ENCODE measurements around the gene SIGLEC7. TPM values are rescaled to one million over a fixed set of nuclear protein-coding genes. Genes with fewer than 3 reads are reported as not detected.

The SIGLEC7 gene
- polyA plus RNA-seq, 3 donors, result 0.22 to 0.65 (median 0.27) TPM

DNA sequence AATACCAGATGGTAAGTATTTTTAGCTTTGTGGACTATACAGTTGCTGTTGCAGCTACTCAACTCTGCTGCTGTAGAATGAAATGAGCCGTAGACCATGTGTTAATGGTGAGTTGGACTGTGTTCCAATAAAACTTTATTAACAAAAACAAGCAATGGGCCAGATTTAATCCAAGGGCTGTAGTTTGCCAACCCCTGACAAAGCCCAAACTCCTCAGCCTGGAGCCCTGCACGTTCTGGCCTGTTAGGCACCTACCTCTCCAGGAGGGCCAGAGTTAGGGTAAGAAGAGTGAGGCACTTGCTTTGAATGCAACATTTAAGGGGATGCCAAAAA is 46.1 kb downstream of the SIGLEC7 start:
- no peak for DNase-seq (ENCODE audit: extremely low read depth in 1 of 11, low read depth in 9 of 11, low spot score in 4 of 11)

DNA sequence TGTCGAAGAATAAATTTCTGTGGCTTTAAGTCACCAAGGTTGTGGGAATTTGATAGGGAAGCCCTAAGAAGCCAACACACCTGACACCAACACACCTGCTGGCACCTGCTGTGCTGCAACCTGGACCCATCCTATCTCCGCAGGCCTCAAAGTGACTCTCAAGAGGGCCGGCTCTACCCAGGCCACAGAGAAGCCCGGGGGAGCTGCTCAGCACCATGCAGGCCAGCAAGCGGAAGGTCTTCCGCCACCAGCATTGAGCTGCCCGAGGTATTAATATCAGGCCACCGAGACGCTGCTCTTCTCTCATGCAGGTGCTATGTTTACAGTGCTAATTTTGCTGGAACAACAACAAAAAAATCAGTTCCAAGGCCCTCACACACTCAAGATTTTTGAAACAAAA is 50.6 kb downstream of the SIGLEC7 start:
- DNase-seq (ENCODE audit: extremely low read depth in 1 of 11, low read depth in 9 of 11, low spot score in 4 of 11), result no peak

DNA sequence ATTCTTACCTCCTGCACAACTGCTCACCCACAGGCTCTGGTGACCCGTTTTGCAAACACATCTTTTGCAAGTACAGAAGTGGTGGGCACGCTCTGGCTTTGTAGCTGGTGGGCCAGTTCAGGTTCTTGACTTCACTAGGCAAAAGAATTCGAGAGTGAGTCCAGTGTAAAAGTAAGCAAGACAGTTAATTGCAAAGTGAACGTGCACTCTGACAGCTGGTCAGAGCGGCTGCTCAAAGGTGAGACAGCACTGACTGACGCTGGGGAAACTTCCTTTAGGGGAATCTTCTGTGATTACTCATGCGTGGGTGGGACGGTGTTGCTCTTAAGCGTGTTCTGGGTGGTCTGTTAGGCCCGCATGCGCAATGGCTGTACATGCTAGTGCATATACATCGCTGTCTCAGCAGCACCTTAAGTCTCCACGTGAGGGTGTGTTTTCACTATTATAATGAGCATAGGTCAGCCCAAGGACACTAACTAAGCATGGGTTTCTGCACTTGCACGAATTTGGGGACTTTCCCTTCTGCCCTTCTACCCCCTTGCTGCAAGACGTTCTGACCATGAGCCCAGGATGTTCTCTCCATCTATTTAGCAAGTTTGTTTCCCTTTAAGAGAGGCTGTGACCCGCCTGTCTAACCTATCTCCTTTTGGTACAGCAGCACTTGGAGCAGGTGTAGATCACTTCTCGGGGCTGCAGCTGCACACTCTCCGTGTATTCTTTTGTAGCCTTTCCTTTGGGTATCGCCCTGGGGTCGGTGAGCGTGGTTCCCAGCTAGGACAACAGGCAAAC is 52.6 kb downstream of the SIGLEC7 start:
- no peak for DNase-seq (ENCODE audit: extremely low read depth in 1 of 11, low read depth in 9 of 11, low spot score in 4 of 11)

DNA sequence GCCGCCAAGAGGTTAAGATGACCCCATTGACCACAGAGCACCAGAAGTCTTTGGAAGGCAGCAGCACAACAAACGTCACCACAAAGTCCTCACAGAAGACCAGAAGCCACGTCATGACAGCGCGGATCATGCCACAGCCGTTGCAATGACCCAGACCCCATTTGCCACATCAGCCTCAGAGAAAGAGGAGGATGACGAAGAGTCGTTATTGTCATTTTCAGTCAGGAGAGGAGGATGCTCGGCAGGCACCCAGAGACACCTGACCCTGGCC is 53.1 kb downstream of the SIGLEC7 start:
- no peak for DNase-seq (ENCODE audit: extremely low read depth in 1 of 11, low read depth in 9 of 11, low spot score in 4 of 11)

DNA sequence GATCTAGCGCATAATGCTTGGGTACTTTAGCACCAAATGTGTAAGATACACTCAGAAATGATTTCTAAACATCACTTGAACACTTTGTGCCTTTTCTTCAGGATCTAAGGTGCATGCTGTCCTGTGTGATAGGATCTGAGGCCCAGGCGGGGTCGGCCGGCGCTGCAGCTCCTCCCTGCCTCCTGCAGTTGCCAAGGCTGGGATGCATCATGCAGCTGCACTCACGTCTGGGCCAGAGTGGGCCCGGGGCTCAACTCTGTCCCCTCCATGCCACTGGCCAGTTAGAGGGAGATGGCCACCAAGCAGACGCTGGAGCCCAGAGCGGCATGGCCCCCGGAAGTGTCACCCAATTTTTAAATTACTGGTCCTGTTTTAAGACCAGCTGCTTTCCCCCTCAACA is 53.5 kb downstream of the SIGLEC7 start:
- DNase-seq (ENCODE audit: extremely low read depth in 1 of 11, low read depth in 9 of 11, low spot score in 4 of 11), result no peak

DNA sequence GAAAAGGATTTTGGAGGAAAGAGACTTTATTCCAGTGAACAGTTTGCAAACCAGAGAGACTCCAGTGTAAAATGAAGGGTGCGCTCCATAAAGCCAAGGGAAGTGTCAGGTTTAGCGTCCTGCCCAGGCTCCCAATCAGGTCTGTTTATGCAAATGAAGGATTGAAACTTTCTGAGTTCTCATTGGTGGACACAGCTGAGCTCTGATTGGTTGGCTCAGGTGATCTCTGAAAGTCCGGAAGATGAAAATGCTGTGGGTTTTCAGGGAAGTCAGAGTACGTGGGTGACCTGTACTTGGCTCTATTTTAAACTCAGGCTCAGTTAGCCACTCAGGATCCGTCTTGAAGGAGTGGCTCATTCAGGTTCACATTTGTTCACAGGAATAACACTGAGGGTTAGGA is 54.1 kb downstream of the SIGLEC7 start:
- no peak for DNase-seq (ENCODE audit: extremely low read depth in 1 of 11, low read depth in 9 of 11, low spot score in 4 of 11)

DNA sequence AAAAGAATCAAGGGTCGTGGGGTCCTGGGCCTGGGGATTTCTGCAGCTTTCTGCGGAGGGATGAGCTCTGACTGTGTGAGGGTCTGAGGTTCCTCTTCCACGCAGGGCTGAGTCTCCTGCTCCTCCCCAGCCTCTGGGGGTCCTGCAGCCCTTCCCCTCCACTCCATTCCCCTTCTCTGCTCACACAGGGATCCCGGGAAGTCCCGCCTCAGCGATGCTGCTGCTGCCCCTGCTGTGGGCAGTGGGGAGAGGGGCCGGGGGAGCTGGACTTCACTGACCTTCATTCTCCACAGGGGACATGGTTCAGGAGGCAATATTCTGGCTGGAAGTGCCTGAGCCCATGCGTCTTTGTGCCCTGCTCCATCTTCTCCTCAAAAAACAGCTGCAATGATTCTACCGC is 56.5 kb downstream of the SIGLEC7 start:
- no peak for DNase-seq (ENCODE audit: extremely low read depth in 1 of 11, low read depth in 9 of 11, low spot score in 4 of 11)

DNA sequence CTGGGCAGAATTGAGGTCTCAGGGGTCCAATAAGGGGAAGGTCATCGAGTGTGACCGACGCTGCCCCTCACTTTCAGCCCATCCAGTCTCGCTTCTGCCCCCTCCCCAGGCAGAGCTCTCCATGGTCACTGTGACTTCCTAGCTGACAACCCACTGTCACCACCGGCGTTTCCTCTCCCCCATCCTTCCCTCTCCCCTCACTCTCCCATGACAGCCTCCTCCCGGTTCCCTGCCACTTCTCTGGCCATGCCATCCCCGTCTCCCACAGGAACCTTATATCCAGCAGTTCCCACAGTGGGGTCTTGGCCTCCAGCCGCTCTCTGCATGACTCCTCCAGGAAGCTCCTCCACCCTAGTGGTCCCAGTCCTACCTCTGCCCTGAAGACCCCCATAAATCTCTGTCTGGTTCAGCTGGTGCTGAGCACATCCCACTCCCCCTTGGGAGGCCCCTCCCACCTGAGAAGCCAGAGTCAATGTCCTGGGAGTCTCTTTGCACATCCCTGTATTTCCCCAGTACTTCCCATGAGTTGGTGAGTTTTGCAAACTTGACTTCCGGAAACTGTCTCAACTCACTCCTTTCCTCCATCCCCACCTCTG is 58.1 kb downstream of the SIGLEC7 start:
- peak in 2 of 11 donors; percentile 18 to 19 for DNase-seq (ENCODE audit: extremely low read depth in 1 of 11, low read depth in 9 of 11, low spot score in 4 of 11)

DNA sequence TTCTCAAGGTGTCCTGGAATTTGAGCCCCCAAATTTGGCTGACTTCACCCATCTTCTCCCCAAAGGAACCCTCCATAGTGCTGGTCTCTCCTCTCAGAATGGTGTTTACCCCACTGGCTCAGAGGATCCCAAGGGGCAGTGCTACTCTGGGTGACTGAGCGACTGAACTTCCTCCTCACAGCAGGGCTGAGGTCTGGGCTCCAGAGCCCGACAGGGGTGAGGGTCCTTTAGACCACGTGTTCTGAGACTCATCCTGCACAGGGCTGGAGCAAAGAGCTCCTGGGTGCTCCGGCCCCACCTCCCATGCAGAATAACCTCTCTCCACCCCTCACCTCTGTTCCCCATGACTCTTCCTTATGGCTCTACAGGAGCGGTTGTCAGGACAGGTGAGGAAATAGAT is 59.6 kb downstream of the SIGLEC7 start:
- DNase-seq (ENCODE audit: extremely low read depth in 1 of 11, low read depth in 9 of 11, low spot score in 4 of 11), result no peak

Other genes with a start within 250 kb of the SIGLEC7 start
- not detected for gene KLK4, start 230.9 kb upstream of the SIGLEC7 start, polyA plus RNA-seq (ENCODE audit: insufficient read length in 3 of 3)
- gene KLK5, start 189.3 kb upstream of the SIGLEC7 start, polyA plus RNA-seq (ENCODE audit: insufficient read length in 3 of 3), result 1 to 10 TPM; 1.2 to 1.9 (median 1.5) TPM
- gene KLK6, start 172.7 kb upstream of the SIGLEC7 start, polyA plus RNA-seq (ENCODE audit: insufficient read length in 3 of 3), result 10 to 100 TPM; 29.7 to 34.7 (median 32.4) TPM
- gene KLK7, start 158.4 kb upstream of the SIGLEC7 start, polyA plus RNA-seq (ENCODE audit: insufficient read length in 3 of 3), result 1 to 10 TPM; 3.9 to 4.6 (median 4.2) TPM
- 1 to 10 TPM; 2.4 to 4.0 (median 3.6) TPM for gene KLK8, start 140.7 kb upstream of the SIGLEC7 start, polyA plus RNA-seq (ENCODE audit: insufficient read length in 3 of 3)
- under 1 TPM; 0.32 to 0.44 (median 0.37) TPM for gene KLK10, start 122.6 kb upstream of the SIGLEC7 start, polyA plus RNA-seq (ENCODE audit: insufficient read length in 3 of 3)
- gene KLK11, start 115.7 kb upstream of the SIGLEC7 start, polyA plus RNA-seq (ENCODE audit: insufficient read length in 3 of 3), result under 1 TPM in 2 of 3 donors, not detected in 1; 0.19 to 0.38 TPM
- gene KLK12, start 107.3 kb upstream of the SIGLEC7 start, polyA plus RNA-seq (ENCODE audit: insufficient read length in 3 of 3), result not detected
- gene KLK13, start 77.2 kb upstream of the SIGLEC7 start, polyA plus RNA-seq (ENCODE audit: insufficient read length in 3 of 3), result under 1 TPM; 0.39 to 0.68 (median 0.40) TPM
- under 1 TPM; 0.22 to 0.51 (median 0.23) TPM for gene KLK14, start 59.4 kb upstream of the SIGLEC7 start, polyA plus RNA-seq (ENCODE audit: insufficient read length in 3 of 3)
- 1 to 10 TPM; 2.1 to 4.2 (median 4.0) TPM for gene CTU1, start 33.9 kb upstream of the SIGLEC7 start, polyA plus RNA-seq (ENCODE audit: insufficient read length in 3 of 3)
- gene SIGLEC9, start 17.4 kb upstream of the SIGLEC7 start, polyA plus RNA-seq (ENCODE audit: insufficient read length in 3 of 3), result 1 to 10 TPM; 1.1 to 1.7 (median 1.5) TPM
- gene CD33, start 82.8 kb downstream of the SIGLEC7 start, polyA plus RNA-seq (ENCODE audit: insufficient read length in 3 of 3), result 1 to 10 TPM; 1.8 to 2.4 (median 1.8) TPM
- gene SIGLECL1, start 108.8 kb downstream of the SIGLEC7 start, polyA plus RNA-seq (ENCODE audit: insufficient read length in 3 of 3), result not detected
- 1 to 10 TPM; 3.7 to 5.2 (median 4.6) TPM for gene IGLON5, start 169.3 kb downstream of the SIGLEC7 start, polyA plus RNA-seq (ENCODE audit: insufficient read length in 3 of 3)
- 1 to 10 TPM; 3.8 to 5.3 (median 4.4) TPM for gene VSIG10L, start 199.8 kb downstream of the SIGLEC7 start, polyA plus RNA-seq (ENCODE audit: insufficient read length in 3 of 3)
- 100 to 1,000 TPM; 124 to 158 (median 140) TPM for gene ETFB, start 224.1 kb downstream of the SIGLEC7 start, polyA plus RNA-seq (ENCODE audit: insufficient read length in 3 of 3)
- gene CLDND2, start 226.7 kb downstream of the SIGLEC7 start, polyA plus RNA-seq (ENCODE audit: insufficient read length in 3 of 3), result 1 to 10 TPM in 2 of 3 donors, under 1 TPM in 1; 0.54 to 1.8 (median 1.7) TPM
- gene NKG7, start 230.4 kb downstream of the SIGLEC7 start, polyA plus RNA-seq (ENCODE audit: insufficient read length in 3 of 3), result 1 to 10 TPM; 1.1 to 1.9 (median 1.7) TPM
- gene LIM2, start 245.7 kb downstream of the SIGLEC7 start, polyA plus RNA-seq (ENCODE audit: insufficient read length in 3 of 3), result under 1 TPM; 0.20 to 0.80 (median 0.30) TPM
- gene C19orf84, start 248.3 kb downstream of the SIGLEC7 start, polyA plus RNA-seq (ENCODE audit: insufficient read length in 3 of 3), result under 1 TPM; 0.15 to 0.48 (median 0.47) TPM